HS-27A (cell line): ENCODE results near the gene TAF3.
"Not testable (repeated sequence)": the region's sequence is repeated elsewhere in the genome, so short reads cannot be mapped to it uniquely, and the experiment has no call there.

ENCODE experiments used
- DNase-seq: peaks from one replicate; pipeline ENCODE4 v3.0.0-alpha.2; 2012; ENCODE audit warnings: low read depth, missing footprints

The TAF3 gene

DNA sequence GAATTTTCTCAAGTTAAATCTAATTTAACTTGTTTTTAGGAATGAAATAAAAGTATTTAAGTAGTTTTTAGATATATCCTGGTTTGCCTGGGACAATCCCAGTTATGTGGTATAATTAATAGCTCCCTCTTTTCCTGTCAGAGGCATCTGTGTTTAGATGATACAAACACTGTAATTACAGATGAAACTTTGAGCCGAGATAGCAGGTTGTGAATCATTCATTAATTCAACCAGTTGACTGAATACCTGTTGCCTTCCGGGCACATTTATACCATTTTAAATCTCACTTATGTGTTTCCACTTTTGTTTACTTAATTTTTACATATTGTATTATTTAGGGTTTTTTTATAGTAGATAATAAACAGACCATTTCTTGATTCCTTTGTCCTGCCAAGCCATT lies 154.1 kb downstream of the TAF3 start:
- no peak for DNase-seq

DNA sequence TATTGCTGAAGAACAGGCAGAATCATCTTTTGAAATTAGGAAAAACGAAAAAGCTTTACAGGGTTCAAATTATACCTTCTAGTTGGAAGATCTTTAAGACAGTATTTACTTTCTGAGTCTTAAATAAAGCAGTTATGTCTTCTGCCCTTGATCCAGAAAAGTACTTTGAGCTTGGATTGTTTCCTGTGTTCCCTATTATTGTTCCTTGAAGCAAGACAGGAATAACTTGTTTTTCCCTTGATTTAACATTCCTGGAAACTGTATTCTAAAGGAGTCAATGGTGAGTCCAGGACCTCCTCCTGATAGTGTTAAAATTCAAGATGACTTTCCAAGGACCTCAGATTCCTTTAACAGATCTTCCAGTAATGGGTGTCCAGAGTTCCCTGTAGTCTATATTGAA lies 161.9 kb downstream of the TAF3 start:
- DNase-seq = no peak

DNA sequence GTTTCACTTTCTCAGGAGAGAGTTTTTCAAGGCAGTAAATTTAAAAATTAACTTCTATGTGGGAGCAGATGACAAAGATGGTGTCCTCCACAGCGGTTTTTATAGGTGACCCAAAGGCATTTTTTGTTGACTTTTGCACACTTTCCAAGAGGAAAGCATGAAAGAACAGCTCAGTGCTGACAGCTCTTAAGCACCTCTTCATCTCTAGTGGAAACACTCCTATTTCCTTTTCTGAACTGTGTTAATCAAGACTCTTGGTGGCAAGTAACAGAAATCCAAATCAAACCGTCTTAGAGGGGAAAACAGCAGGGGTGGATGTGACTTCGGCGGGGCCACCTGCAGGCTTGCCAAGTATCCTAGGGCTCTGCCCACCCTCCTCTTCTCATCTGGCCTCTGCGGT lies 164.4 kb downstream of the TAF3 start:
- no peak for DNase-seq

DNA sequence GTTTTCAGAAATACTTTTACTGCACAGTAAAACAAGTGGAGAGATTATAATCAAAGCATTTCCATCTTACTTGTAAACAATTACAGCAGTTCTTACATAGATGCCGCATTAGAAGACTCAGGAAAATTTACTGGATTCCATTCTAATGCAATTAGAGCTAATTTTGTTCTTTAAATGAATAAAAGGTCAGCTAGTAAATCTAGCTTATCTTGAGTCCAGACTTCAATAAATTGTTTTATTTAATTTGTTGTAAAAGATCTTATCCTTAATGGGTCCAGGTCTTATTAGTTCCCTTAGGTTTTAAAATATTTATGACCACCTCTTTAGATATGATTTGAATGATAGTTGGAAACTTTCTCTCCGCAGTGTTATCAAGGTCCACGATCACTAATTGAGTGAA lies 166.0 kb downstream of the TAF3 start:
- DNase-seq = no peak

DNA sequence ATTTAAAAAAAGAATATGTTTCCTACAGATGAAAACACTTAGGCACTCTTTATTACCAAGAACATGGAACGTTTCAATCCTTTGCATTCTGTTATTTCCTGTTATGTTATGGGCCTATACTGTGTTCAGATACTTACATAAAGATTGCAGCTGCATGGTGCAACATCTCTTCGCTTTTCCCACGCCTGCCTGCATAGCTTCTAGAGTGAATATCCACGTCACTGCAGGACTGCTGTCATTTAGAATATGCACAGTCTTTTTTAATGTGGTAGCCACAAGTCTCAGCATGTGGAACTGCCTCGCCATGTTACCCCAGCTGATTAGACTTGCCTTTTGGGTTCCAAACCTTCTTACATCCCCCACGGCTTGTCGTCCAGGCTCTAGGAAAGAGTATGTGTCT lies 166.6 kb downstream of the TAF3 start:
- no peak for DNase-seq

DNA sequence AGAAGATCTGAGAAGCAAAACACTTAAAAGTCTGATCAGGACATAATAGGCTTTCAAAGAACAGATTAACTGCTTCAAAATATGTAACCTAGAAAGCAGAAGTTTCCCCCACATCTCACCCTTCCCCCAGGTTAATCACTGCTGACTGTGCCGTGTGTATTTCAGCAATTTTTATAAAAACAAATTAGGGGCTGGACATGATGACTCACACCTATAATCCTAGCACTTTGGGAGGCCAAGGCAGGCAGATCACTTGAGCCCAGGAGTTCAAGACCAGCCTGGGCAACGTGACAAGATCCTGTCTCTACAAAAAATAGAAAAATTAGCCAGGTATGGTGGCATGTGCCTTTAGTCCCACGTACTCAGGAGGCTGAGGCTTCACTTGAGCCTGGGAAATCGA lies 168.5 kb downstream of the TAF3 start:
- DNase-seq = peak; percentile 5

DNA sequence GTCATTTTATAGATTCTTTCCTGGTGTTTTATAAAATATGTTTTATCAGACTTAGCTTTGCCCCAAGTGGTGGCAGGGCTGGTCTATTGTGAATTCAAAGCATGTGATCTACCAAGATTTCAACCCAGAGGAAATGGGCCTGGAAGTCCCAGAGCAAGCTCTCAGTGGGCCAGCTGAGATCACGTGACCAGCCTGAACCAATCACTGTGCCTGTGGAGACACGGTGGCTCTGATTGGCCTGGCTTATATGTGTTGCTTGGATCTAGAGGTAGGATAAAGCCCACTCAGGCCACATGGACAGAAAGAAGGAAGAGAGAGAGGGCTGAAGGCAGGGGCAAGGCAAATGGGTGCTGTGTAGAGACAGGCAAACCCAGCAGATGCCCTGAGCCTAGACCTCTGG lies 170.7 kb downstream of the TAF3 start:
- no peak for DNase-seq

DNA sequence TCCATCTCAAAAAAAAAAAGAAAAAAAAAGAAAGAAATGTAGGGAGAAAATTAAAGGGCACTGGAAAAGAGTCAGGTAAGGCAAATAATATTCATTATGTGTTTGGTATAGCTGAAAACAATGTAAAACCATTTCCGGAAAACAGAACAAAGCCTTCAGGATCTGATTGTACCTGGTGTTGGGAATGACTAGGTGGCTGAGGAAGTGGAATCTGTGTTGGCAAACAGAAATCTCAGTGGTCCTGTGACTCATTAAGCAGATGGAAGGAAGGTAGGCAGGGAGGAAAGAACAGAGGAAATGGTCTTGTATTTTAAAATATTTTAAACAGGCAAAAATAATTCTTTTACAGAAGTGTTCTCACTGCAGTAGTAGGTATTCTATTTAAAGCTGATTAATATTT lies 180.5 kb downstream of the TAF3 start:
- no peak for DNase-seq

DNA sequence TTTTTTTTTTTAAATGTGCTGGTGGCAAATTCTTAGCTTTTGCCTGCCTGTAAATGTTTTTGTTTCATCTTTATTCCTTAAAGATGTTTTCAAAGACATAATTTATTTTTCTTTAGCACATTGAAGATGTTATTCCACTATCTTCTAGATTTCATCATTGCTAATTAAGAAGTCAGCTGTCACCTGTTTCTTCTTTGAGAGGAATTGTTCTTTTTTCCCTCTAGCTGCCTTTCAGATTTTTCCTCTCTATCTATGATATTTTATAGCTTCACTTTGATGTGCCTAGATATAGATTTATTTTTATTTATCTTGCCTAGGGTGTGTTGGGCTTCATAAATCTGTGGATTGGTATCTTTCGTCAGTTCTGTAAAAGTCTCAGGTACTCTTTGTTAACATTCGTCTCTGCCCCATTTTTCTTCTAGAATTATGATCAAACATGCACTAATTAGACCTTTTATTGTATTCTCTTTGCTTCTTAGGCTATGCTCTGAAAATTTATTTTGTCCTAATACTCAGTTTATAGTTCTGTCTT lies 186.2 kb downstream of the TAF3 start:
- DNase-seq = no peak

DNA sequence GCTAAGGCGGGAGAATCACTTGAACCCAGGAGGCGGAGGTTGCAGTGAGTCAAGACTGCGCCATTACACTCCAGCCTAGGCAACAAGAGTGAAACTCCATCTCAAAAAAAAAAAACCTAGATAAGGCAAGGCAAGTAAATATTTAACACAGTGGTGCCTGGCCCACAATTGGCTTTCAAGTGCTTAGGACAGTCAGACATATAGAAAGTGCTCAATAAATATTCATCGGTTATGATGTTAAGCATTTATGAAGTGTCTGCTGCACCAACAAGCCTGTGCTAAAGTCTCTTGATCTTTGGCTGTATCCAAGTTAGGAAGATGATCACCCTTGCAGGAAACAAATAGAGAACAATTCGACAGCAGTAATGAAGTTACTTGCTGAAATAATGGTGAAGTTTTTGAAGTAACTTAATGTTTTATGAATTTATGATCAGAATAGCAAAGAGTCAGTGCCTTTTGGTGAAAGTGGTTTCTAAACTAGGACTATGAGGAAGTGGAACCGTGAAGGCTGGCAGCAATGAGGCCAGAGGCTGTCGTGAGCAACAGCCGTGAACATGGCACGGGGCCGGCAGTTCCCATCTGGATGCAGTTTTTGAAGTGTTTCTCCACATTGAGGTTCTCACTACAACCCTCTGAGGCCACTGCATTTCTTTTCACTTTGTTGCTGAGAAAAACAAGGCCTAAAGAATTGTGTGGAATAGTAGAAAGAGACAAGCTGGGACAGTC lies 188.1 kb downstream of the TAF3 start:
- DNase-seq = no peak

DNA sequence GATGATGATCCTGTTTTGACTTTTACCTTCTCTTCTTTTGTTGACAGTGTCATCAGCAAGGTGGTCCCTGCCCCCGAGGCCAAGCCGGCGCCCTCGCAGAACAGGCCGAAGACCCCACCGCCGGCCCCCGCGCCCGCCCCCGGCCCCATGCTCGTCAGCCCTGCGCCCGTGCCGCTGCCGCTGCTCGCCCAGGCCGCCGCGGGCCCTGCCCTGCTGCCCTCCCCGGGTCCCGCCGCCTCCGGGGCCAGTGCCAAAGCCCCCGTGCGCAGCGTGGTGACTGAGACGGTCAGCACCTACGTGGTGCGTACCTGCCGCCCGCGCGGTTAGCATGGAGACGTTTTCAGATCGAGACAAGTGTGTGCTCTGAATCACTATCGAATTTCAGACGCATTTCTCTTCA lies 190.7 kb downstream of the TAF3 start:
- no peak for DNase-seq

DNA sequence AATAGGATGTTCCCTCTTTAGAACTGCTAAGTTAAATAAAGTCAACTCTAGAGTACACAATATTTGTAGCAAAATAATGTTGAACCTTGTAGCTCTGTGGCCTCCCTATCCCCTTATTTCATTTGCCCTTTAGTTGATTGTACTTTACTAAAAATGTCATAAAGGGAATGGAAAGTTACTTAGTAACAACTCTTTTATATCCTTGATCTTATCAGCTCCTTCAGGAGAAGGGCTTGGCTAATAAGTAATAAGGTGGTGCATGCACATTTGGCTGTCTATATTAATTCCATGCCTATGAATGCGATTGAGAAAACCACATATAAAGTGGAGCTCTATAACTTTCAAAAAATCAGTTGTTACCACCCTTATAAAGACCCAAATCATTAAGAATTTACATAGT lies 194.7 kb downstream of the TAF3 start:
- DNase-seq = no peak

DNA sequence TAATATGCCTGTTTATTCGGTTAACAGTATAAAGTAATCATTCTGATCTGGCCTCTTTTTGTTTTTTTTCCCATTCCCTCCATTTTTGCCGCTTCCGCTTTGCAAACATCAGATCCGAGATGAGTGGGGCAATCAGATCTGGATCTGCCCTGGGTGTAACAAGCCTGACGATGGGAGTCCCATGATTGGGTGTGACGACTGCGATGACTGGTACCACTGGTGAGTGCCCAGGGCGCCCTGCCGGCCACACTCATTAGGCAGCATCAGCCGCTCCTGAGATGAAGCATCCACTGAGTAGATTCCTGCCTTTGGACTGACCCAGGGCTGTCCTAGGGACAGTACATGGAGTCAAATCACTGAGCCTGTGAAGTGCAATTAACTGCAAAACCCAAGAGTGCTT lies 195.3 kb downstream of the TAF3 start:
- DNase-seq = no peak

DNA sequence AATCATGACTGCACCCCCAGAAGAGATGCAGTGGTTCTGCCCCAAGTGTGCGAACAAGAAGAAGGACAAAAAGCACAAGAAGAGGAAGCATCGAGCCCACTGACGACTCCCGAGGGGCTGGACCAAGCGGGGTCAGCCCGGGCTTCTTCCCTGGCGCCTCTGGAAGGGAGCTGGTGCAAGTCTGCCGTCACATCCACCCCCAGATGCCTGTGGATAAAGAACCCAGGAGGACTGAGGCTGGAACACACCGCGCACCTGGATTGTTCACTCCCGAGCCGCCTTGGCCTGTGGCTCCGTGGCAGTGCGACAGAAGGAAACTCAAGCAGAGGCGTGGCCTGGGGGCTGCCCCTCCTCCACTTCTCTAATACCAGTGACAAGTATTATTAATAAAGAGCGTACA lies 196.3 kb downstream of the TAF3 start:
- no peak for DNase-seq

DNA sequence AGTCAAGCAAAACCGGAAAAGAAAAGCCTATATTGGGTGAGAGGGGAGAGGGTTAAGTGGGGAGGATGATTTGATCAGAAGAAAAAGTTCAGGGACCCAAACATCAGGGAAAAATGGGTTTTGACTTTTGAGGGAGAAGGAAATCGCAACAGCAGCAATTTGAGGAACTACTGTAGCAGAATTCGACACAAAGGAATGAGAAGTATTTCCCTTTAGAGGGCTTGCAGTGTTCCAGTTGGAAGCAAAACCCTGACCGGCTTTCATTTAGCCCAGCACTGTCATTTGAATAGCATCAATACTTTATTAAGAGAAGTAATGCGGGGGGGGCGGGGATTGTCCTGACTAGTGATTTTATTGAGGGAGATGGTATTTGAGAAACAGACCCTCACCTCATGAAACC lies 199.0 kb downstream of the TAF3 start:
- no peak for DNase-seq

DNA sequence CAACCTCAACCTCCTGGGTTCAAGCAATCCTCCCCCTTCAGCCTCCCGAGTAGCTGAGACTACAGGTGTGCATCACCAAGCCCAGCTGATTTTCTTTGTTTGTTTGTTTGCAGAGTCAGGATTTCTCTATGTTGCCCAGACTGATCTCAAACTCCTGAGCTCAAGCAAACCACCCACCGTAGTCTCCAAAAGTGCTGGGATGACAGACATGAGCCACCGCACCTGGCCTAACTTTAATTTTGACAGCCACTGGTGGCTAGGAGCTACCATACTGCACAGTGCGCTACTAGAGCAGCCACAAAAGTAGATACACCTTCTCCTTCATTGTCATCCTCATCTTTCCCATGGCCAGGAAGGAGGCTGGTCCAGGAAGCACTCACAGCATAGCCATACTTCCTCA lies 205.0 kb downstream of the TAF3 start:
- DNase-seq = no peak

DNA sequence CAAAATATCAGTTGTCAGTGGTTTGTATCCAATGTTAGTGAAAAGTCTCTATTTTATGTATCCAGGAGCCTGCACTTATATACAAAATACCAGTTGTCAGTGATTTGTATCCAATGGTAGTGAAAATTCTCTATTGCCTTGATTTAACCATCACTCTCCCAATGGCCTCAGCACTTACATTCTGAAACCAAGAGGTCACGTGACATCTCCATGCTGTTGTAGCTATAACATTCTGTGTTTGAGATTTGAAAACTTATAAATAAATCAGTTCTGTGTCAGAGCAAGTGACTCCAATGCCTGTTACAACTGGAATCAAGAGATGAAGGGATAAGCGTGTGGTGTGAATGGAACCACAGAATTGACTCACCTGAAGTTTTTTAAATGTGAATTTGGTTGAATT lies 205.5 kb downstream of the TAF3 start:
- DNase-seq = no peak

DNA sequence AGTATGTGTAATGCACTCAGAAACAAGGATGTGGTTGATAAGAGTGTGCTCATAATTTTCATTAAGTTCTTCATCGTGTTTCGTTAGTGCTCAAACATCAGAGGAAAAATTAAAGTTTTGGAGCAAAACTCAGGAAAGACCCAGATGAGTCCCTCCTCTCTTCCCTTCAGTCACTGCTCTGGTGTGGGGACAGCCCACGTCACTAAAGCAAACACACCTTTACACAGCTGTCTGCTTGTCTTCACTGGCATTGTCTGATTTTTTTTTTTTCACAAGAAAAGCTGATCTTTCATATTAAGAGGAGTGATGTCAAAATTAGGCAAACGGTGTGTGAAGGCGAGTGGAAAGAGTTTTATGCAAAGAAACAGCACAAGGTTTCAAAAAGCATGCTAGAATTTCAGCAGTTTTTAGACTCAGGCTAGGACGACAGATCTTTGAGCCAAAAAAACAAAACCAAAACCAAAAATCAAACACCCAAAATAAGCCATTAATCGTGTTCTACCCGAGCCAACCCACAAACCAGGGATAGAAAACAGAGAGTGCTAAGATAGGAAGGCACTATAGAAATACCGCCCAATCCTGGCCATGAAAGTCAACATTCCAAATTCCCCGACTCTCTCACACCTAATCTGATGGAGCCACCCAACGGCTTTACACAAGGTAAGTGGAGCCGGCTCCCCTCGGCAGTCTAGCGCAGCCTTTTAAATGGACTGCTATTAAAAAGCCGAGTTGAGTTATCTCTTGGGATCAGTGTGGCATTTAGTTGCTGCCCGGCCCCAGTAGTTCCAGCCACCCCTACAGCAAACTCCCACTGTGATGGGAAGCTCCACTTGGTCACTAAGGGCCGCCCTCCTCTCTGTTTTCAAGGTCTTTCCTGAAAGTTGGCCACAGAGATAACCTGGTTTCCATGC lies 208.3 kb downstream of the TAF3 start:
- DNase-seq = no peak

DNA sequence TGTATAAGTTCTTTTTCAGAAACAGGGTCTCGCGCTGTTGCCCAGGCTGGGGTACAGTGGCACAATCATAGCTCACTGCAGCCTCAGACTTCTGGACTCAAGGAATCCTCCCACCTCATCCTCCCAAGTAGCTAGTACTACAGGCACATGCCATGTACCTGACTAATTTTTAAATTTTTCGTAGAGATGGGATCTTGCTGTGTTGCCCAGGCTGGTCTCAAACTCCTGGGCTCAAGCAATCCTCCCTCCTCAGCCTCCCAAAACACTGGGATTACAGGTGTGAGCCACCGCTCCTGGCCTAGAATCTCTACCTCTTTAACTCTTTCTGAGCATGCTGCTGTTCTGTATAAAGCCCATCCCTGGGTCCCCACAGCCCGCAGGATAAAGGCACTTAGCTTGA lies 212.9 kb downstream of the TAF3 start:
- not testable (repeated sequence) for DNase-seq

DNA sequence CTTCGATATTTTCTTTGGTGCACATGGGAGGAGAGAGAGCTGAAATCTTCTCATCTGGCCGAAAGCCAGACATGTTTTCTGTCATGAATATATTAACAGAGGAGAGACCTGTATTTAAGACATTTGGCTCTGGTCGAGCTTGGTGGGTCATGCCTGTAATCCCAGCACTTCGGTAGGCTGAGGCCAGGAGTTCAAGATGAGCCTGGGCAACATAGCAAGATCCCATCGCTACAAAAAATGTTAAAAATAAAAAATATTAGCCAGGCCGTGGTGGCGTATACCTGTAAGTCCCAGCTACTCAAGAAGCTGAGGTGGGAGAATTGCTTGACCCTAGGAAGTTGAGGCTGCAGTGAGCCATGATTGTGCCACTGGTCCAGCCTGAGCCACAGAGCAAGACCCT lies 214.3 kb downstream of the TAF3 start:
- DNase-seq = no peak

DNA sequence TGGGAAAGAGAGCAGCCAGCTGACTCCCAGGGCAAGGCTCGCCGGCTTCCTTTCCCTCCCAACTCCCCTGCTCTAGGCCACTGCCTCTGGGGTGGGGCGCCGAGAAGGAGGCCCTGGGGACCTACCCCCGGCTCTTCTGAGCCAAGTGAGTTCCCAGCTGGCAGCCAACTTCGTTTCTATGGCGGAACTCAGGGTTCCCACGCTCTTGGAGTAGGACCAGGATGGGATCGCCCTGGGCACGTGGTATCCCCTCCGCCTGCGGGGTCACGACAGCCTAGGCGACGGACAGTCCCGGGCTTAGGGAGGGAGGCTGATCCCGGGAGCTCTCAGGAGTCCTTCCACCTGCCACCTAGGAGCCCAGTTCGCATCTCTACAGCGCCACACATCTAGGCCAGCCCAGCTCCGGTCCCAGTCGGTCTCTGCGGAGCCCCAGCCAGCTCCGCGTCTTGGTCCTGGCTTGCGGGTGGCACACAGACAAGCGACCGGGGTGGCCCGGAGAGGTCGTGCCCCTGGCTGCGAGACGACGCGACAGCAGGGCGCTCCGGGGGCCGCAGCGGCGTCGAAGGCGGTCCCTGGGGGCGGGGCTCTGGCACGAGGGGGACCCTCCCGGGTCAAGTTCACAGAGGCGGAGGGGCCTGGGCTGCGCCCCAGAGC lies 215.6 kb downstream of the TAF3 start:
- DNase-seq = no peak

DNA sequence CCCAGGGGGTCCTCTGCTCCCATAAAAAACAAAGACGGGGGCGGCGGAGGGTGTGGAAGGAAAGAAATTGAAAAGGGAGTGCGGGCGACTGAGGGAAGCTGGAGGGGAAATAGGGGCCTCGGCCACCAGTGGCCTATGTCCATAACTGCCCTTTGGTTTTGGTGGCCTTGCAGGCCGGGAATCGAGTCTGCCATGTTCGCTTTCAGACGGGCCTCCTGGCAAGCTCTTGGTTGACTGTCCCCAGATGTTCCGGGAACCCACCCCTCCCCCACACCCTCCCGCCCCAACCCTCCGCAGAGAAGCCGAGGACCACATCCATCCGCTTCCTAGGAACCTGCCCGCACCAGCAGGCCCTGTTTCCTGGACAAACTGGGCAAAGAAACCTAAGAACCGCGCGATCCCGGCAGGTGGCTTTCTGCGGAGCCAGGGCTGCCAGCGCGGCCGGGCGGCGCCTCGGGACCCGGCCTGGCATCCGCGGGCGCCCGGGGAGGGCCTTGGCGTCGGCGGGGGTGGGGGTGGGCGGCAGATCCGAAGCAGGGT lies 216.2 kb downstream of the TAF3 start:
- DNase-seq = no peak
